Small intestine (tissue), 7 donors: ENCODE results near the gene QTRT2. TPM values are rescaled to one million over a fixed set of nuclear protein-coding genes. Genes with fewer than 3 reads are reported as not detected.

Experiments used
- DNase-seq, 2 donors: peaks; one replicate each; pipeline versions ENCODE4 v3.0.0 to v3.0.0-alpha.2; 2013
- FAIRE-seq: peaks from 2 replicates; lab custom pipeline; 2012; peaks lifted over from hg19 to GRCh38; lab: Jason Lieb, UNC
- H3K27ac ChIP-seq, 3 donors: one replicate each; pipeline ENCODE4 v1.5.1; 2013; ENCODE audit warnings: low read length in 2 of 3, mild to moderate bottlenecking in 2 of 3, control low read depth in 1 of 3, inconsistent platforms in 1 of 3, low read depth in 1 of 3, moderate library complexity in 1 of 3
- H3K27me3 ChIP-seq, 3 donors: one replicate each; pipeline ENCODE4 v1.6.1; 2013; ENCODE audit warnings: low read length in 3 of 3, inconsistent platforms in 1 of 3; ENCODE audit not compliant: control insufficient read depth in 3 of 3, insufficient read depth in 3 of 3
- H3K36me3 ChIP-seq, 3 donors: one replicate each; pipeline ENCODE4 v1.6.1; 2013; ENCODE audit warnings: low read length in 3 of 3, inconsistent platforms in 1 of 3, low read depth in 1 of 3, mild to moderate bottlenecking in 1 of 3, moderate library complexity in 1 of 3; ENCODE audit not compliant: control insufficient read depth in 3 of 3, insufficient read depth in 2 of 3
- H3K4me1 ChIP-seq, 3 donors: one replicate each; pipeline ENCODE4 v1.6.1; 2013; ENCODE audit warnings: low read length in 2 of 3, inconsistent platforms in 1 of 3, low read depth in 1 of 3, mild to moderate bottlenecking in 1 of 3, moderate library complexity in 1 of 3; ENCODE audit not compliant: control insufficient read depth in 3 of 3, insufficient read depth in 2 of 3
- H3K4me3 ChIP-seq, 3 donors: one replicate each; pipeline ENCODE4 v1.5.1; 2013; ENCODE audit warnings: low read length in 3 of 3, control low read depth in 1 of 3, inconsistent platforms in 1 of 3, low read depth in 1 of 3, mild to moderate bottlenecking in 1 of 3, moderate library complexity in 1 of 3
- H3K9me3 ChIP-seq, 2 donors: one replicate each; pipeline ENCODE4 v1.6.1; 2013; ENCODE audit warnings: low read depth in 1 of 2, low read length in 1 of 2; ENCODE audit not compliant: control insufficient read depth in 2 of 2, insufficient read depth in 1 of 2
- WGBS, 3 donors: extraction: QIAGEN DNeasy Blood & Tissue Kit; methylation state at CpG; one replicate each; pipeline ENCODE4 v1.1.7; 2013; 5-methylcytosine and 5-hydroxymethylcytosine counted together
- polyA plus RNA-seq, 4 donors: library from polyadenylated mRNA; stranded (reverse) in 3 of 4; unstranded in 1 of 4; fragments of 200-250 nt in 3 of 4; fragments of 120-200 nt in 1 of 4; gene quantifications; one replicate each; pipeline versions ENCODE4 v1.2.1 to v1.2.3, GENCODE V29; 2013
- donor health status: healthy with polysubstance abuse.
- donor health status: control.
- donor health status: control.
- donor health status: Bipolar disorder and iron deficiency.
- donor health status: healthy.

QTRT2 gene
- polyA plus RNA-seq, 4 donors, result 4.5 to 27.4 (median 7.3) TPM

DNA sequence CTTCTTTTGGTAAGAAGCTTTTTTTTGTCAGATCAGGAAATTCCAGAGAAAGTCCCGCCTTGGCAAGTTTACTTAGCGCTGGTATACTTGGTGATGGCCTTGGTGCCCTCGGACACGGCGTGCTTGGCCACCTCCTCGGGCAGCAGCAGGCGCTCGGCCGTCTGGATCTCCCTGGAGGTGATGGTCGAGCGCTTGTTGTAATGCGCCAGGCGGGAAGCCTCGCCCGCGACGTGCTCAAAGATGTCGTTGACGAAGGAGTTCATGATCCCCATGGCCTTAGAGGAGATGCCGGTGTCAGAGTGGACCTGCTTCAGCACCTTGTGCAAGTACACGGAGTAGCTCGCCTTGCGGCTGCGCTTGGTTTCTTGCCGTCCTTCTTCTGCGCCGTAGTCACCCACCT is 46.6 kb downstream of the QTRT2 start:
- Histone ChIP-seq H3K27ac (no peak overlapping the region), H3K4me3 (no peak overlapping the region), H3K27me3 (no peaks in the 10 kb centered on the region), H3K4me1 (no peaks in the 10 kb centered on the region), H3K36me3 (no peaks in the 10 kb centered on the region), H3K9me3 (no peaks in the 10 kb centered on the region)
- WGBS, 3 donors, result 94% methylated on average over 27 of the region's 27 CpGs
- DNase-seq (no peak), FAIRE-seq (no peak)

DNA sequence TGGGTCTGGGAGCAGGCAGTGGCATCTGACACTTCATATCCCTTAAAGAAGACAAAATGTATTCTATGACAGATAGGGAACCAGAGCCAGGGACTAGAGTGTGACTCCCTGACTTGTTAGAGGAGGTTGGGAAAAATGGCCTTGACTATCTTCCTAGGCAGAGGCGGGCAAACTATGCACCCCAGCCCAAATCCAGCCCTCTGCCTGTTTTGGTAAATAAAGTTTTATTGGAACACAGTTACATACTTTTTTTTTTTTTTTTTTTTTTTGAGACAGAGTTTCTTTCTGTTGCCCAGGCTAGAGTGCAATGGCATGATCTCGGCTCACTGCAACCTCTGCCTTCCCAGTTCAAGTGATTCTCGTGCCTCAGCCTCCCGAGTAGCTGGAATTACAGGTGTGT is 47.3 kb downstream of the QTRT2 start:
- Histone ChIP-seq H3K27ac (no peak overlapping the region), H3K4me3 (no peak overlapping the region), H3K27me3 (no peaks in the 10 kb centered on the region), H3K4me1 (no peaks in the 10 kb centered on the region), H3K36me3 (no peaks in the 10 kb centered on the region), H3K9me3 (no peaks in the 10 kb centered on the region)
- FAIRE-seq (no peak), DNase-seq (no peak)
- 79 to 87% (median 84%) methylated on average over 4 of the region's 4 CpGs for WGBS, 3 donors

DNA sequence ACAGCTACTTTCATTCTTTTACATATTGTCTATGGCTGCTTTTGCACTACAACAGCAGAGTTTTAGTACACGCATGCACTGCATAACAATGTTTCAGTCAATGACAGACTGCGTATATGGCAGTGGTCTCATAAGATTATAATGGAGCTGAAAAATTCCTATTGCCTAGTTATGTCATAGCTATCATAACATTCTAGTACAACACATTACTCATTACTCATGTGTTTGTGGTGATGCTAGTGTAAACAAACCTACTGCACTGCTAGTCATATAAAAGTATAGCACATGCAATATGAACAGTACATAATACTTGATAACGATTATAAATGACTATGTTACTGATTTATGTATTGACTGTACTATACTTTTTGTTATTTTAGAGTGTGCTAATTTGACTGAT is 47.9 kb downstream of the QTRT2 start:
- Histone ChIP-seq H3K27ac (no peak overlapping the region), H3K4me3 (no peak overlapping the region), H3K9me3 (no peaks in the 10 kb centered on the region), H3K36me3 (no peaks in the 10 kb centered on the region), H3K4me1 (no peaks in the 10 kb centered on the region), H3K27me3 (no peaks in the 10 kb centered on the region)
- WGBS, 3 donors, result 78 to 90% (median 81%) methylated on average over 3 of the region's 3 CpGs
- no peak for DNase-seq
- FAIRE-seq, result no peak

DNA sequence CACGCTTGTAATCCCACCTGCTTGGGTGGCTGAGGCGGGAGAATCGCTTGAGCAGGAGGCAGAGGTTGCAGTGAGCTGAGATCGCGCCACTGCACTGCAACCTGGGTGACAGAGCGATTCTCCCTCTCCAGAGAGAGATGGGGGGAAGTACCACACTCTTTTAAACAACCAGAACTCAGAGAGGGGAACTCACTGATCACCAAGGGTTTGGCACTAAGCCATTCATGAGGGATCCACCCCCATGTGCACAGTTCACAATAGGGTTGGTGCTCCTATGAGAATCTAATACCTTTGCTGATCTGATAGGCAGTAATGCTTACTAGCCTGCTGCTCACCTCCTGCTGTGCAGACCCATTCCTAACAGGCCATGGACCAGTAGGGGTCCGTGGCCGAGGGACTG is 51.6 kb downstream of the QTRT2 start:
- H3K9me3 ChIP-seq, result no peaks in the 10 kb centered on the region
- DNase-seq (no peak), FAIRE-seq (no peak)
- no peaks in the 10 kb centered on the region for H3K4me1 ChIP-seq
- WGBS, 3 donors, result 89 to 94% (median 90%) methylated on average over 8 of the region's 8 CpGs
- H3K36me3 ChIP-seq, result no peaks in the 10 kb centered on the region
- H3K27me3 ChIP-seq, result no peaks in the 10 kb centered on the region
- H3K27ac ChIP-seq, result no peak overlapping the region
- H3K4me3 ChIP-seq, result no peak overlapping the region

DNA sequence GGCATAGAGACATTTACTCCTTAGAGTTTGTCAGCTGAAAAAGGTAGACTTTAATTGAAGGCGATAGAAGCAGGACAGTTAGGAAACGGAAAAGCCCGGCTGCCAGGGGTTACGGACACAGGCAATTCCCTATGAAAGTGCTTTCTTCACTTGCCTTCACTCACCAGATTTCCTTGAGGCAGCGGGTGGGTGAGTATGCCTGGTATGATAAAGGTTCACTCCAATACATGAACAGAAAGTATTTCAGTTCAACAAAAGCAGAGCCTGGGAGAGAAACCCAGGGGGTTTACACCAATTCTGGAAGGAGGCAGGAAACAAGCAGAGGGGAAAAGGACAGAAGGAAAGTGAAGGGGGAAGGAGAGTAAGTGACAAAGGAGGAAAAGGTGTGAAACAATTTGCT is 53.9 kb downstream of the QTRT2 start:
- no peak overlapping the region for H3K27ac ChIP-seq
- FAIRE-seq (no peak), DNase-seq (no peak)
- no peaks in the 10 kb centered on the region for H3K27me3 ChIP-seq
- 70 to 82% (median 80%) methylated on average over 5 of the region's 5 CpGs for WGBS, 3 donors
- no peak overlapping the region for H3K4me3 ChIP-seq
- H3K9me3 ChIP-seq, result no peaks in the 10 kb centered on the region
- no peaks in the 10 kb centered on the region for H3K36me3 ChIP-seq
- no peaks in the 10 kb centered on the region for H3K4me1 ChIP-seq

DNA sequence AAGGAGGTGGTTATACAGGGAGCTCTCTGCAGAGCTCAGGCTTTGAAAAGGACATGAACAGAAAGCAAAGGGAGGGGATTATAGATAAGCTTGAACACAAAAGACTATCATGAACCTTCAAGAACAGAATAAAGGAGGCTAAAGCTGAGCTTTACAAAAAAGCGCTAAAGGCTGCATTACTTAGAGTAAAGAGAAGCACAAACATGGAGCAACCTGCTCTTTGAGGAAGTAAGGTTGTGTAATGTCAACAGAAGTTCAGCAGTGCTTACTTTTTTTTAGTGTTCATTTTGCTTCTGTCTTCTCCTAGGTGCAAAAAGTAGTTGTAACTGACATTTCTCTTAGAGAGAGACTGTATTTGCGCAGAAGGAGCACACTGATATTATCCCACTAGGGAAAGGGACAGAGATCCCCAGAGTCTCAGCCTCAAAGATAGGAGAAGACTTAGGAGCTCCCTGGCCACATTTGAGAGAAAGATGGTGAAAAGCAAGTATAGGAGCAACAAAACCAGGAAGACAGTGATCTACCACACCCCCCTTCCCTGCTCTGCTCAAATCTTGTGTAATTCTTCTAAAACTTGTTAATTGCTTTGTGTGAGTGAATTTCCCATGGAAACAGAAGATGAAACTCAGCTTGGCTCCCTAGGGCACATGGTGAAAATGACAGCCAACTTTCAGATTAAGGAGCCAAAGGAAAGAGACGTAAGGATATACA is 54.7 kb downstream of the QTRT2 start:
- no peaks in the 10 kb centered on the region for H3K27me3 ChIP-seq
- H3K4me1 ChIP-seq, result no peaks in the 10 kb centered on the region
- no peak overlapping the region for H3K27ac ChIP-seq
- DNase-seq, result no peak
- no peaks in the 10 kb centered on the region for H3K9me3 ChIP-seq
- no peaks in the 10 kb centered on the region for H3K36me3 ChIP-seq
- FAIRE-seq, result no peak
- 69 to 82% (median 78%) methylated on average over 3 of the region's 3 CpGs for WGBS, 3 donors
- no peak overlapping the region for H3K4me3 ChIP-seq

DNA sequence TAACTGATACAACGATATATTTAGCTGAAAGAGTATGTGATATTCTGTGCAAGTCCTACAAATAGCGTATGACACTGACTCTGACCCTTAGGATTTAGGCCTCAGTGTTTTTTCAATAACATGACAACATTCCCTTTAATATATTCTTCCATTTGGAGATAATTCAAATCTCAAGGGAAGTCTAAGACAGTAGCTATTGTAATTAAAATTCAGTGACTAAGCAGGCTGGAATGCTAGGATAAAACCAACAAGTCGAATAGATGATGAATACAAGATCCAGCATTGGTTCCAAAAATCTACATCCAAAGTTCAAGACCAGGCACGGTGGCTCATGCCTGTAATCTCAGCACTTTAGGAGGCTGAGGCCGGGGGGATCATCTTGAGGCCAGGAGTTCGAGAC is 56.2 kb downstream of the QTRT2 start:
- no peaks in the 10 kb centered on the region for H3K4me1 ChIP-seq
- no peaks in the 10 kb centered on the region for H3K27me3 ChIP-seq
- no peak overlapping the region for H3K27ac ChIP-seq
- no peaks in the 10 kb centered on the region for H3K36me3 ChIP-seq
- DNase-seq, result no peak
- no peak for FAIRE-seq
- H3K4me3 ChIP-seq, result no peak overlapping the region
- WGBS, 3 donors, result 77 to 83% (median 79%) methylated on average over 6 of the region's 6 CpGs
- no peaks in the 10 kb centered on the region for H3K9me3 ChIP-seq

DNA sequence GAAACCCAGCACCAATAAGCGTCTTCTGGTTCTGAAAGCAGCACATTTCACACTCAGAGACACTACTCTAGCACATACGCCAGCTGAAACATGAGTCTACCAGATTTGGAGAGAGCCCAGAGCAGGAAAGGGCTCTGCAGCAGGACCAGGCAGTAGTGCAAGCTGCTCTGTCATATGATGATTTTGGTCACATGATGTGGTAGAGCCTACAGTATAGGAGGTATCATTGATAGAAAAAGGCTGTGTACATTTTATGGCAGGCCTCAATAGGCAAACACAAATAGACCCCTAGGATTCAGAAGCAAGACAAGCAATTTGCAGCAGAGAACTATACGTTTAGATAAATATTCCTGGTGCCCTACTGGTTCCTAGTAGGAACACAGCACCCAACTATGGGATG is 58.2 kb downstream of the QTRT2 start:
- H3K9me3 ChIP-seq, result no peaks in the 10 kb centered on the region
- no peaks in the 10 kb centered on the region for H3K4me1 ChIP-seq
- H3K36me3 ChIP-seq, result no peaks in the 10 kb centered on the region
- H3K4me3 ChIP-seq, result no peak overlapping the region
- FAIRE-seq, result no peak
- no peak for DNase-seq
- no peaks in the 10 kb centered on the region for H3K27me3 ChIP-seq
- WGBS, 3 donors, result 79 to 87% (median 83%) methylated on average over 3 of the region's 3 CpGs
- H3K27ac ChIP-seq, result no peak overlapping the region

DNA sequence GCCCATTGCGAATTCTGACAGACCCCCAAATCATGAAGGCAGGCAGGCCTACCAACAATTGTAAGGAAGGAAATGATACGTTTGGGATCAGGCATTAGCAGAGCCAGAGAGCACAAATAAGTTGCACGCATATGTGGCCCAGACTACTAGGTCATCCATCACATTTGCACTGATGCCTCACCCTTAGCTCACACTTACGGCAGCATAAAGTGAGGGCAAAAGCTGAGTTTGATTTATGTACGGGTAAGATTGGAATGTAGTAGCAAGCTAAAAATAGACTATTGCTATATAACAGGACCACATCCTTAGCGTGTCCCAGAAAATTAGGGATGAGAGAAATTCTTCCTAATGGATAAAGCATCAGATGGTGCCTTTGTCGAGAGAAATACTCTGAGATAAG is 58.6 kb downstream of the QTRT2 start:
- FAIRE-seq (no peak), DNase-seq (no peak)
- Histone ChIP-seq H3K4me3 (no peak overlapping the region), H3K36me3 (no peaks in the 10 kb centered on the region), H3K27ac (no peak overlapping the region), H3K27me3 (no peaks in the 10 kb centered on the region), H3K9me3 (no peaks in the 10 kb centered on the region), H3K4me1 (no peaks in the 10 kb centered on the region)
- WGBS, 3 donors, result 86 to 90% (median 89%) methylated on average over 7 of the region's 7 CpGs
